H1 (cell line): ENCODE results near the gene RRH. TPM values are rescaled to one million over a fixed set of nuclear protein-coding genes. Genes with fewer than 3 reads are reported as not detected.

ENCODE experiments used
- BRCA1 ChIP-seq: IDR thresholded peaks from 2 replicates; pipeline ENCODE4 v1.6.1; 2012; ENCODE audit warnings: low read depth, low read length, improper control_type of control experiment
- JUND ChIP-seq: IDR thresholded peaks from 2 replicates; pipeline ENCODE4 v1.6.1; 2011; ENCODE audit warnings: mild to moderate bottlenecking, improper control_type of control experiment, low read length
- KDM4A ChIP-seq: IDR thresholded peaks from one replicate; pipeline ENCODE4 v1.7.1; 2012; ENCODE audit warnings: low read depth, mild to moderate bottlenecking, moderate library complexity, low read length, inconsistent platforms; ENCODE audit not compliant: severe bottlenecking
- PHF8 ChIP-seq: fragments of 200-600 bp; sonication (generic); conservative IDR thresholded peaks from 2 replicates; pipeline ENCODE4 v1.7.1; 2012; ENCODE audit warnings: low read depth, mild to moderate bottlenecking, inconsistent platforms, low read length, moderate library complexity
- polyA plus RNA-seq, 7 experiments: library from polyadenylated mRNA; depleted of rRNA in 3 of 7; stranded (reverse) in 5 of 7; unstranded in 2 of 7; fragments of >200 nt in 5 of 7; fragments of 200-250 nt in 2 of 7; gene quantifications; 1 replicate in 5 of 7; 2 replicates in 1 of 7; 4 replicates in 1 of 7; pipeline versions ENCODE4 v1.2.1 to v1.2.3, GENCODE V29; 2011 to 2013; ENCODE audit warnings: missing spikeins in 2 of 7, mixed read lengths in 2 of 7
- total RNA-seq: library from RNA; stranded (reverse); fragmentation: NEBNext Ultra II Directional; extraction: Animal tissue kit (Norgen Biotek cat#: 25700); gene quantifications from 2 replicates; pipeline ENCODE4 v1.2.1, GENCODE V29; 2021

Gene RRH
- total and polyA plus RNA-seq, 2 of the 8 experiments (the other 6 are each of a cell fraction or from before 2014, with no cell fraction given) = 0.38 TPM; not detected in 1

DNA sequence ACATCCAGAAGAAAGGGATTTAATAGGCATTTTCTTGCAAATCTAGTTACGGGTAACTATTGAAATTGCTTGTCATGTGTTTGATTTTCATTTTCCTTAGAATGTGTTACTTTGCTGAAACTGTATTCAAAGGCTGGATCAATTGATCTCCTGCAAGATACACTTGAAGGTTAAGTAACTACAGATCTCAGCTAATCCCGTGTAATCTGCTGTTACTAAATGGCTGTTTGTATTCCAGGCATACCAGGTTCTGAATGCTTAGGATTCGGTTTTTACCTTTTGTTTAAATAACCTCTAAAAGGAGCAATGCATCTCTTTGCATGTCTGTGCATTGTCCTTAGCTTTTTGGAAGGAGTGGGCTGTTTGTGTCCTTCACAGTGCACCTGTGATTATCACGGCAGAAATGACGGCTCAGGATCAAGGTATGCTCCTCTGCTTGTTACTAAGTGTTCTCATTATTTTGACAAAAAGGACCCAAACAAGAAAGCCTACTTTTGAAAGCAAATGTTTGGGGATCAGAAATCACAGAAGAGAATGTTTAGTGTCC lies 20.2 kb downstream of the RRH start, which contains the start of gene LRIT3 (continued):
- no peak for TF ChIP-seq PHF8
- no peak for TF ChIP-seq KDM4A
- TF ChIP-seq JUND = no peak
- TF ChIP-seq BRCA1 = no peak
